GM12891 (cell line): Measurements from ENCODE around the gene F5.

Source experiments
- DNase-seq: peaks from one replicate; pipeline ENCODE4 v3.0.0; 2011; ENCODE audit warnings: low spot score; ENCODE audit not compliant: insufficient read length
- FAIRE-seq: peaks from 2 replicates; lab custom pipeline; 2011; peaks lifted over from hg19 to GRCh38; lab: Jason Lieb, UNC
- PAX5 ChIP-seq: IDR thresholded peaks from 2 replicates; pipeline ENCODE4 v1.6.1; 2011; ENCODE audit warnings: low read length, moderate library complexity, mild to moderate bottlenecking; ENCODE audit not compliant: insufficient read depth, severe bottlenecking
- POLR2A ChIP-seq: IDR thresholded peaks from 2 replicates; pipeline ENCODE4 v1.6.1; 2011; ENCODE audit warnings: low read depth, low read length, control low read depth
- POLR2AphosphoS5 ChIP-seq: IDR thresholded peaks from 2 replicates; pipeline ENCODE4 v1.6.1; 2011; ENCODE audit warnings: low read depth, low read length, control low read depth
- POU2F2 ChIP-seq: IDR thresholded peaks from 2 replicates; pipeline ENCODE4 v1.6.1; 2011; ENCODE audit warnings: low read depth, mild to moderate bottlenecking, control low read depth, low read length, moderate library complexity
- SPI1 ChIP-seq: IDR thresholded peaks from 2 replicates; pipeline ENCODE4 v1.6.1; 2011; ENCODE audit warnings: low read depth, low read length, control low read depth
- TAF1 ChIP-seq: IDR thresholded peaks from 2 replicates; pipeline ENCODE4 v1.6.1; 2011; ENCODE audit warnings: low read depth, low read length, control low read depth

The F5 gene

GRCh38 chr1:169472738-169473137, 113.5 kb downstream of the F5 start:
- FAIRE-seq, result no peak
- TF ChIP-seq TAF1 (no peak), SPI1 (no peak)

GRCh38 chr1:169468982-169469381, 117.3 kb downstream of the F5 start:
- DNase-seq, result no peak
- no peak for FAIRE-seq
- TF ChIP-seq POU2F2 (no peak), POLR2AphosphoS5 (no peak), TAF1 (no peak), POLR2A (no peak), SPI1 (no peak)

More at GRCh38 chr1:169472738-169473137, 113.5 kb downstream of the F5 start:
- no peak for DNase-seq

- DNase-seq (no peak), FAIRE-seq (no peak)
- TF ChIP-seq SPI1, result no peak
- no peak for TF ChIP-seq POLR2AphosphoS5
- no peak for TF ChIP-seq PAX5
- TF ChIP-seq TAF1, result no peak
- no peak for TF ChIP-seq POLR2A
- no peak for TF ChIP-seq POU2F2
Measured at GRCh38 chr1:169466259-169467230, 119.7 kb downstream of the F5 start.

- TF ChIP-seq SPI1 (no peak), POLR2A (no peak), POLR2AphosphoS5 (no peak), TAF1 (no peak), POU2F2 (no peak), PAX5 (no peak)
- DNase-seq (no peak), FAIRE-seq (no peak)
Measured at GRCh38 chr1:169465281-169465680, 121.0 kb downstream of the F5 start.
